GM18520 (cell line): ENCODE measurements around the gene CSNK1G3.
"Not testable (repeated sequence)": the region's sequence is repeated elsewhere in the genome, so short reads cannot be mapped to it uniquely, and the experiment has no call there.

Experiments used
- ATAC-seq: cut with Tn5 transposase; IDR thresholded peaks from one replicate; pipeline ENCODE4 v1.9.1; 2021; ENCODE audit not compliant: unreplicated experiment

The CSNK1G3 gene

GRCh38 chr5:123511648-123512605 is at the start of gene CSNK1G3:
Gene CSNK1G3, plus strand, starts transcription at chr5:123512177. Its CDS starts 33,487 bp downstream, at chr5:123545664.
- ATAC-seq: peak; percentile 91

GRCh38 chr5:123466839-123467238 is 45.1 kb upstream of the CSNK1G3 start:
- ATAC-seq: not testable (repeated sequence)

GRCh38 chr5:123471385-123471784 is 40.6 kb upstream of the CSNK1G3 start:
- no peak for ATAC-seq

GRCh38 chr5:123472150-123472924 is 39.6 kb upstream of the CSNK1G3 start:
- ATAC-seq: no peak

GRCh38 chr5:123474228-123474627 is 37.7 kb upstream of the CSNK1G3 start:
- ATAC-seq: no peak

GRCh38 chr5:123476731-123477130 is 35.2 kb upstream of the CSNK1G3 start:
- ATAC-seq: no peak

GRCh38 chr5:123478546-123478945 is 33.4 kb upstream of the CSNK1G3 start:
- ATAC-seq: no peak

GRCh38 chr5:123482258-123482657 is 29.7 kb upstream of the CSNK1G3 start:
- ATAC-seq: no peak

GRCh38 chr5:123483446-123484077 is 28.4 kb upstream of the CSNK1G3 start:
- ATAC-seq: no peak

- ATAC-seq: no peak
Observed at GRCh38 chr5:123485275-123485674, 26.7 kb upstream of the CSNK1G3 start.

- ATAC-seq: no peak
Observed at GRCh38 chr5:123486951-123487655, 24.9 kb upstream of the CSNK1G3 start.

GRCh38 chr5:123490974-123491373 is 21.0 kb upstream of the CSNK1G3 start:
- ATAC-seq: no peak

- not testable (repeated sequence) for ATAC-seq
Observed at GRCh38 chr5:123495211-123495610, 16.8 kb upstream of the CSNK1G3 start.

- no peak for ATAC-seq
Observed at GRCh38 chr5:123496892-123497291, 15.1 kb upstream of the CSNK1G3 start.

- no peak for ATAC-seq
Observed at GRCh38 chr5:123500471-123500870, 11.5 kb upstream of the CSNK1G3 start.

GRCh38 chr5:123502120-123502519 is 9.9 kb upstream of the CSNK1G3 start:
- no peak for ATAC-seq

- ATAC-seq: no peak
Observed at GRCh38 chr5:123503299-123503698, 8.7 kb upstream of the CSNK1G3 start.

GRCh38 chr5:123505633-123506032 is 6.3 kb upstream of the CSNK1G3 start:
- no peak for ATAC-seq

GRCh38 chr5:123508441-123508840 is 3.5 kb upstream of the CSNK1G3 start:
- ATAC-seq: no peak

GRCh38 chr5:123511290-123511647 is 708 bp upstream of the CSNK1G3 start:
- no peak for ATAC-seq
